Progenitor cell of endocrine pancreas (in vitro differentiated cells): ENCODE results near the gene TSPAN15. TPM values are rescaled to one million over a fixed set of nuclear protein-coding genes. Genes with fewer than 3 reads are reported as not detected.

Experiments
- DNase-seq: peaks from one replicate; pipeline ENCODE4 v3.0.0; 2021; ENCODE audit warnings: low spot score; ENCODE audit not compliant: unreplicated experiment
- H3K27ac Mint-ChIP-seq: 2 replicates; pipeline ENCODE4 v1.8.0; 2021; ENCODE audit warnings: mild to moderate bottlenecking, moderate library complexity, mixed read lengths
- H3K27me3 Mint-ChIP-seq: 2 replicates; pipeline ENCODE4 v1.8.0; 2021; ENCODE audit warnings: mixed read lengths
- H3K36me3 Mint-ChIP-seq: 2 replicates; pipeline ENCODE4 v1.8.0; 2022; ENCODE audit warnings: mixed read lengths; ENCODE audit not compliant: insufficient read depth
- H3K4me1 Mint-ChIP-seq: 2 replicates; pipeline ENCODE4 v1.8.0; 2021; ENCODE audit warnings: low read depth, mixed read lengths
- H3K4me3 Mint-ChIP-seq: 2 replicates; pipeline ENCODE4 v1.8.0; 2021; ENCODE audit warnings: low read depth, mild to moderate bottlenecking, moderate library complexity, mixed read lengths
- H3K9me3 Mint-ChIP-seq: 2 replicates; pipeline ENCODE4 v1.8.0; 2021; ENCODE audit warnings: low read depth, mixed read lengths
- CTCF ChIP-seq: fragments of 200-600 bp; sonication (generic); IDR thresholded peaks from one replicate; pipeline ENCODE4 v1.5.0; 2021; ENCODE audit warnings: antibody characterized with exemption, mild to moderate bottlenecking; ENCODE audit not compliant: unreplicated experiment
- total RNA-seq: library from RNA; stranded (reverse); gene quantifications from 2 replicates; pipeline ENCODE4 v1.2.1, GENCODE V29; 2021

Gene TSPAN15
- total RNA-seq, 1 donor from 2014 or later, result 14.7 TPM

GRCh38 chr10:69409176-69409495 is 42.1 kb upstream of the TSPAN15 start:
- H3K36me3 Mint-ChIP-seq, result no peaks in the 10 kb centered on the region
- no peak overlapping the region for H3K27ac Mint-ChIP-seq
- DNase-seq, result no peak
- H3K4me3 Mint-ChIP-seq, result no peak overlapping the region
- H3K4me1 Mint-ChIP-seq, result peaks cover 2% of the 10 kb centered on the region
- peaks cover 21% of the 10 kb centered on the region for H3K27me3 Mint-ChIP-seq
- H3K9me3 Mint-ChIP-seq, result no peaks in the 10 kb centered on the region
- no peak for TF ChIP-seq CTCF

- peaks cover 23% of the 10 kb centered on the region for H3K27me3 Mint-ChIP-seq
- H3K27ac Mint-ChIP-seq, result no peak overlapping the region
- no peaks in the 10 kb centered on the region for H3K9me3 Mint-ChIP-seq
- H3K36me3 Mint-ChIP-seq, result no peaks in the 10 kb centered on the region
- peaks cover 2% of the 10 kb centered on the region for H3K4me1 Mint-ChIP-seq
- no peak for DNase-seq
- H3K4me3 Mint-ChIP-seq, result no peak overlapping the region
- TF ChIP-seq CTCF, result no peak
Measured at GRCh38 chr10:69409968-69410367, 41.3 kb upstream of the TSPAN15 start.

- peaks cover 27% of the 10 kb centered on the region for H3K27me3 Mint-ChIP-seq
- no peak overlapping the region for H3K4me3 Mint-ChIP-seq
- H3K36me3 Mint-ChIP-seq, result no peaks in the 10 kb centered on the region
- no peak for TF ChIP-seq CTCF
- no peak overlapping the region for H3K27ac Mint-ChIP-seq
- H3K9me3 Mint-ChIP-seq, result no peaks in the 10 kb centered on the region
- H3K4me1 Mint-ChIP-seq, result peaks cover 2% of the 10 kb centered on the region
- DNase-seq, result no peak
Measured at GRCh38 chr10:69410487-69410886, 40.8 kb upstream of the TSPAN15 start.

- Mint-ChIP-seq H3K9me3 (no peaks in the 10 kb centered on the region), H3K4me3 (no peak overlapping the region), H3K27ac (no peak overlapping the region), H3K4me1 (peaks cover 2% of the 10 kb centered on the region), H3K27me3 (peaks cover 28% of the 10 kb centered on the region), H3K36me3 (no peaks in the 10 kb centered on the region)
- no peak for TF ChIP-seq CTCF
- no peak for DNase-seq
Measured at GRCh38 chr10:69411476-69411875, 39.8 kb upstream of the TSPAN15 start.

- no peak for TF ChIP-seq CTCF
- Mint-ChIP-seq H3K27me3 (peaks cover 25% of the 10 kb centered on the region), H3K4me3 (no peak overlapping the region), H3K36me3 (no peaks in the 10 kb centered on the region), H3K27ac (no peak overlapping the region), H3K9me3 (no peaks in the 10 kb centered on the region), H3K4me1 (no peaks in the 10 kb centered on the region)
- no peak for DNase-seq
Measured at GRCh38 chr10:69412232-69412790, 39.0 kb upstream of the TSPAN15 start.
